RWPE1 (cell line): ENCODE results near the gene ZFYVE28.
"Not testable (repeated sequence)": the region's sequence is repeated elsewhere in the genome, so short reads cannot be mapped to it uniquely, and the experiment has no call there.

Source experiments
- CTCF ChIA-PET: fragments of 350-600 bp; sonication (Branson Sonifier 250); formaldehyde crosslinking; extraction: SDS; loops from one replicate; lab custom pipeline; 2021; lab: Yijun Ruan, JAX
- POLR2A ChIA-PET: fragments of 400-600 bp; formaldehyde crosslinking; extraction: SDS; loops from one replicate; lab custom pipeline; 2020; ENCODE audit warnings: antibody characterized with exemption; ENCODE audit not compliant: low non-redundant PET; lab: Yijun Ruan, JAX
- DNase-seq: peaks from one replicate; pipeline ENCODE4 v3.0.0; 2012; ENCODE audit warnings: low spot score
- H3K27ac ChIP-seq: fragments of 450-650 bp; 2 replicates; pipeline ENCODE4 v1.5.1; 2017
- TF ChIP-seq, protein P1 (sequence below): fragments of 450-650 bp; conservative IDR thresholded peaks from 2 replicates; pipeline ENCODE4 v1.5.1; 2017; ENCODE audit warnings: low read depth, mild to moderate bottlenecking

Gene ZFYVE28

DNA sequence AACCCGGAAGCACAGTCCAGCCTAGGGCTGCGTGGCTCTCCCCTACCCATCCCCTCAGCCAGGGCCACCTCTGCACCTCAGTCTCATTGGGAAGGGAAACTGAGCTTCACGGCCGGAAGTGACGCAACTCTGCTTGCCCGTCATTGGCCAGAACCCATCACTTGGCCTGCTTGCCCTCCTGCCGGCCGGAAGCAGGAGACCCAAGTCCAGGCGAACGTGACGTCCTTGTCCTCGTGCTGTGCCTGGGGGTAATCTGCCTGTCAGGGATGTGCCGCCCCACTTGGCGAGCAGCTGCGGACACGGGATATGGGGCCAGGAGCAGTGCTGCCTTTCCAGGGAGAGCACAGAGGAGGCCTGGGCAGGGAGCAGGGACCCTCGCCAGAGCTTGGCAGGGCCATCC, 31.2 kb downstream of the ZFYVE28 start:
- POLR2A ChIA-PET, result no interaction called here
- no peak for DNase-seq

DNA sequence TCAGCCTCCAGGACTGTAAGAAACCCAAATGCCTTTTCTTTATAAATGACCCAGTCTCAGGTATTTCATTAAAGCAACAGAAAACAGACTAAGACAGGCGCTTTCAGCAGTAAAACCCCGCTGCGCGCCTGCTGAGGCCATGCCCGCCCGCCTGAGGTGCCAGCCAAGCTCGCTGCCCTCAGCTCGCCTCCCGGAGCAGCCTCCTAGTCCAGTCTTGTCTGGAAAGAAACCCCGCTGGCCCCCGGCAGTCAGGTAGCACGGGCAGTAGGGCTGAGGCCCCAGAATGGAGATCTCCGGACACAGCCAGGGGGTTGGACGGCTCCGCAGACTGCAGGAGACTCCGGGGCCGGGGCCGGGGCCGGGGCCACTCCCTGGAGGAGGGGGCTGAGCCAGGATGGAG, 31.7 kb downstream of the ZFYVE28 start:
- CTCF ChIA-PET, result no interaction called here
- no peak for DNase-seq
- POLR2A ChIA-PET, result no interaction called here
- TF ChIP-seq, protein P1, sequence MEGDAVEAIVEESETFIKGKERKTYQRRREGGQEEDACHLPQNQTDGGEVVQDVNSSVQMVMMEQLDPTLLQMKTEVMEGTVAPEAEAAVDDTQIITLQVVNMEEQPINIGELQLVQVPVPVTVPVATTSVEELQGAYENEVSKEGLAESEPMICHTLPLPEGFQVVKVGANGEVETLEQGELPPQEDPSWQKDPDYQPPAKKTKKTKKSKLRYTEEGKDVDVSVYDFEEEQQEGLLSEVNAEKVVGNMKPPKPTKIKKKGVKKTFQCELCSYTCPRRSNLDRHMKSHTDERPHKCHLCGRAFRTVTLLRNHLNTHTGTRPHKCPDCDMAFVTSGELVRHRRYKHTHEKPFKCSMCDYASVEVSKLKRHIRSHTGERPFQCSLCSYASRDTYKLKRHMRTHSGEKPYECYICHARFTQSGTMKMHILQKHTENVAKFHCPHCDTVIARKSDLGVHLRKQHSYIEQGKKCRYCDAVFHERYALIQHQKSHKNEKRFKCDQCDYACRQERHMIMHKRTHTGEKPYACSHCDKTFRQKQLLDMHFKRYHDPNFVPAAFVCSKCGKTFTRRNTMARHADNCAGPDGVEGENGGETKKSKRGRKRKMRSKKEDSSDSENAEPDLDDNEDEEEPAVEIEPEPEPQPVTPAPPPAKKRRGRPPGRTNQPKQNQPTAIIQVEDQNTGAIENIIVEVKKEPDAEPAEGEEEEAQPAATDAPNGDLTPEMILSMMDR, result no peak
- no peak overlapping the region for H3K27ac ChIP-seq

More for the DNA sequence above, 31.2 kb downstream of the ZFYVE28 start:
- TF ChIP-seq, protein P1, result no peak
- CTCF ChIA-PET, result interaction anchor here (0.7 kb wide), 1 partner anchor 26 kb away, joined by 3 read pairs; no protein-coding TSS in a partner anchor
- H3K27ac ChIP-seq, result no peak overlapping the region

DNA sequence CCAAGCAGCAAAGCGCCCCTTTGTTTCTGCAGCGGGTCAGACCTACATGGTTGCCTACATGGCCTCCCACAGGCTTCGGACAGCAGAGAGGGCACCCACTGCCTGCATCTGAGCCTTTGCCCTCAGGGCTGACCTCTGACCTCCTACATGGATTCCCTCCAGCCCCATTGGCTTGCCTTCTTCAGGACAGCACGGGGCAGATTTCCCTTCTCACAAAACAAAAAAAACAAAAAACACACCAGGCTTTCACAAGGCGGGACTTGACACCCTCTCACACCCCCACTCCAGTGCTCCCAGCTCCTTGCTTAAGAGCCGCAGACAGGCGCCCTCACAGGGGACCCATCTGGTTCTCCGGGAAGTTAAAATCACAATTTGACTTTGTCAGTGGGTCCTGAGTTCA, 32.9 kb downstream of the ZFYVE28 start:
- CTCF ChIA-PET, result no interaction called here
- POLR2A ChIA-PET, result no interaction called here
- DNase-seq, result no peak
- TF ChIP-seq, protein P1, result no peak
- no peak overlapping the region for H3K27ac ChIP-seq

DNA sequence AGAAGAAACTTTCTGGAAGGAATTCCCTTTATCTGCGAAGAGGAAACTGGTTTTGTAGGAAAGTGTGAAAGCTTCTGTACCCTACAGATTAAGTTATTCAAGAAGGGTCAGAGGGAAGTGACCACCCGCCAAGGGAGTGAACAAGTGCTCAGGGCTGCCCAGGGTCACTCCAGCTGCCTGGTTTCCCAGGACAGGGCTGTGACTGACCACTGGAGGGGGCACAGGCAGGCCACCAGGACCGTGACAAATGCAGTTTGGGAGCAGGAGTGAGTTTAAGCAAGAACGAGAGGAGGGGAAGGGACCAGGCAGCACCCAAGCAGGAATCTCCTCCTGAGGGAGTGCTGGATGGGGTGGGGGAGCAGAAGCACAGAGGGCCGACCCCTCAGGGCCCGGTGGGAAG, 34.2 kb downstream of the ZFYVE28 start:
- ChIA-PET POLR2A (no interaction called here), CTCF (no interaction called here)
- no peak for DNase-seq
- H3K27ac ChIP-seq, result no peak overlapping the region
- TF ChIP-seq, protein P1, result no peak

DNA sequence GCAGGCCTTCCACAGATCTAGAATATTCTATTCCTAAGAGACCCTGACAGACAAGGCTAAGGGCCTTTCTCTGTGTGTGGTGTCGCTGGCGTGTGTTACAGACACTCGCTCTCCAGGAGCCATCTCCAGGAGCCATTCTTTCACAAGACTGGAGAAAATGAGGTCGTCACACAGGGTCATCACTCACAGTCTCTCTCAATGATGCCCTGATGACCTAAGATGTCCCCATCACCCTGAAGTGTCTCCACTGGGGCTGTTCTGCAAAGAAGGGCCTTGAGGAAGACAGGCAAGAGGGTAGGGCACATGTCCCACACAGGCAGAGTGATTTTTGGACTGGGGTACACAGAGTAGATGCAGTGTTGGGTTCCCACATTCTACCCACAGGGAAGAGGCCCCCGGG, 34.7 kb downstream of the ZFYVE28 start:
- TF ChIP-seq, protein P1, result no peak
- ChIA-PET POLR2A (no interaction called here), CTCF (no interaction called here)
- H3K27ac ChIP-seq, result no peak overlapping the region
- no peak for DNase-seq

DNA sequence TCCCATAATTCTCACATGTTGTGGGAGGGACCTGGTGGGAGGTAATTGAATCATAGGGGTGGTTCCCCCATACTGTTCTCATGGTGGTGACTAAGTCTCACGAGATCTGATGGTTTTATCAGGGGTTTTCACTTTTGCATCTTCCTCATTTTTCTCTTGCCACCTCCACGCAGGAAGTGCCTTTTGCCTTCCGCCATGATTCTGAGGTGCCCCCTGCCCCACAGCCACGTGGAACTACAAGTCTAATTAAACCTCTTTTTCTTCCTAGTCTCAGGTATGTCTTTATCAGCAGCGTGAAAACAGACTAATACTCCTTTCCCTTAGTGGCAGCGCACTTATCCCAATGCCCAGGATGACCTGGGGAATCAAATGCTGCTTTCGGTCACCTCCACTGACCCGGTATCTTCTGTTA, 35.2 kb downstream of the ZFYVE28 start:
- H3K27ac ChIP-seq, CTCF ChIA-PET, POLR2A ChIA-PET, DNase-seq: not testable (repeated sequence)

DNA sequence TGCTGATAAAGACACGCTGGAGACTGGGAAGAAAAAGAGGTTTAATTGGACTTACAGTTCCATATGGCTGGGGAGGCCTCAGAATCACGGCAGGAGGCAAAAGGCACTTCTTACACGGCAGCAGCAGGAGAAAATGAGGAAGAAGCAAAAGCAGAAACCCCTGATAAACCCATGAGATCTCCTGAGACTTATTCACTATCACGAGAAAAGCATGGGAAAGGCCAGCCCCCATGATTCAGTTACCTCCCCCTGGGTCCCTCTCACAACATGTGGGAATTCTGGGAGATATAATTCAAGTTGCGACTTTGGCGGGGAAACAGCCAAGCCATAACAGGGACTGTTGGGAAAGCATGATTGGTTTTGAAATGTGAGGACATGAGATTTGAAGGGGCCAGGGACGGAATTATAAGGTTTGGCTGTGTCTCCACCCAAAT, 35.7 kb downstream of the ZFYVE28 start:
- CTCF ChIA-PET, POLR2A ChIA-PET, H3K27ac ChIP-seq, DNase-seq: not testable (repeated sequence)

DNA sequence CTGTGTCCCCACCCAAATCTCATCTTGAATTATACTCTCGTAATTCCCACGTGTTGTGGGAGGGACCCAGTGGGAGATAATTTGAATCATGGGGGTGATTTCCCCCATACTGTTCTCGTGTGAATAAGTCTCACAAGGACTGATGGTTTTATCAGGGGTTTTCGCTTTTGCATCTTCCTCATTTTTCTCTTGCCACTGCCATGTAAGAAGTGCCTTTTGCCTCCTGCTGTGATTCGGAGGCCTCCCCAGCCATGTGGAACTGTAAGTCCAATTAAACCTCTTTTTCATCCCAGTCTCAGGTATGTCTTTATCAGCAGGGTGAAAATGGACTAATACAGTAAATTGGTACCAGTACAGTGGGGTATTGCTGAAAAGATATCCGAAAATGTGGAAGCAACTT, 37.9 kb downstream of the ZFYVE28 start:
- H3K27ac ChIP-seq, POLR2A ChIA-PET: not testable (repeated sequence)

More for the DNA sequence above, 37.9 kb downstream of the ZFYVE28 start:
- DNase-seq, CTCF ChIA-PET: not testable (repeated sequence)
